ENCODE data around the gene WDR45B.
"Not testable (repeated sequence)": the region's sequence is repeated elsewhere in the genome, so short reads cannot be mapped to it uniquely, and the experiment has no call there.

The WDR45B gene

DNA sequence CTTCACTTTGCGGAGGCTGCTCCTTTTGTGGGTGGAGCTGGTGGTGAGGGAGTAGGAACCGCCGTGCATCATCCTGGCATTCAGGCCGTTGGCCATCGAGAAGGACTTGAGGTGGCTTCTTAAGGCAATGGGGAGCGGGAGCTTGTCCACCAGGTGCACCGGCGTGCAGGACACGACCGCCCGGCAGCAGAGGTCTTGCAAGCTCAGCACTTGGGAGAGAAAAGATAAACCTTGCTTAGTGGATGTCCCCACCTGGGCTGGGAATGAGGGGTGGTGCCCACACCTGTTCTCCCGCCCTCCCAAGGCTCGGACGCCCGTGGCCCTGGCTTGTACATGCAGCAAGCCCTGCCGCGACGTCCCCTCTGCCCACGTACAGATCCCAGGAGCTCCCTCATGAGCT lies 9.7 kb upstream of the WDR45B start:
- DNase-seq (ENCODE audit: low read depth in 2 of 2), result no peak

DNA sequence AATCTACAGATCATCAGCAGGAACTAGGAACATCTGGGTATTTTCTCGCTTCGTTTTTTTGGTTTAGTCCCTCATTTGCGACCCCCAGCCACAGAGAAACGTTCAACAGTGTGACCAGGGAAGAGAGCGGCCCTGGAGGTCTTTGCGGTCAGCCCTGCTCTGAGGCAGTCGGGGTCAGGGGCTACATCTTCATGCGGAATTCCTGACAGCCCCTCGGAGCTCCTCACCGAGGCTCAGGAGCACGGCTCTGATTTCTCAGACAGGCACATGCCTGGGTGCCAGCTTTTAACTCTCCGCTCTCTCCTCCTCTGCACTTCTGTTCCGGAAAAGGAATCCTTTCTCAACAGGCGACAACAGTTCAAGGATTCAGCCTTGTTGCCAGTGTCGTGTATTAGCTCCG lies 8.0 kb upstream of the WDR45B start:
- DNase-seq (ENCODE audit: low read depth in 2 of 2), result no peak

- DNase-seq (ENCODE audit: low read depth in 2 of 2), result no peak
Observed at GRCh38 chr17:82655523-82655922, 7.3 kb upstream of the WDR45B start.

DNA sequence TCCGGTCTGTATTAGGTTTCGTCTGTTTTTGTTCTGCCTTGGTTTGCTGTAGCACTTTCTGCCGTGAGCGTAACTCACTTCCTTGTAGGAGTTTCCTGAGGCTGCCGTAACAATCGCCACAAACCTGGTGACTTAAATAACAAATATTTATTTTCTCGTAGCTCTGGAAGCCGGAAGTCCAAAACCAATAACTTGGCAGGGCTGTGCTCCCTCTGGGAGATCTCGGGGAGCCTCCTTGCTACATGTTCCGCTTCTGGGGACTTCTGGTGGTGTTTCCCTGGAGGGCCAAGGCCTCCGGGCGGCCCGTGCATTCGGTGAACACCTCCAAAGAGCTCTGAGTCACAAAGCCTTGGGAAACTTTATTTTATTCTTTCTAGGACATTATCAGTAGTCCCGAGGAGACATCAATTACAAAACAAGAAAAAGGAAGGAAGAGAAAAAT lies 6.8 kb upstream of the WDR45B start:
- no peak for DNase-seq (ENCODE audit: low read depth in 2 of 2)

DNA sequence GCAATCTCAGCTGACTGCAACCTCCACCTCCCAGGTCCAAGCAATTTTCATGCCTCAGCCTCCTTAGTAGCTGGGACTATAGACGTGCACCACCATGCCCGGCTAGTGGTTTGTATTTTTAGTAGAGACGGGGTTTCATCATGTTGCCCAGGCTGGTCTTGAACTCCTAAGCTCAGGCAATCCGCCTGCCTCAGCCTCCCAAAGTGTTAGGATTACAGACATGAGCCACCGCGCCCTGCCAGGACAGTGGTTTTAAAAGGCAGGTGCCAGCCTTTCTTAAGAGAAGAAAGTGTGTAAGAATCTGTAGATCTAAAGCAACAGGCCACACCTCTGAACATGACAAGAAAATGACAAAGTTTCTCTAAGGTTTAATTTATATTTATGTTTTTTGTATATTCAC lies 6.4 kb upstream of the WDR45B start:
- DNase-seq (ENCODE audit: low read depth in 2 of 2), result not testable (repeated sequence)

GRCh38 chr17:82653651-82654528 lies 5.6 kb upstream of the WDR45B start:
- no peak for DNase-seq (ENCODE audit: low read depth in 2 of 2)

GRCh38 chr17:82650723-82651122 lies 2.5 kb upstream of the WDR45B start:
- no peak for DNase-seq (ENCODE audit: low read depth in 2 of 2)

- no peak for DNase-seq (ENCODE audit: low read depth in 2 of 2)
Observed at GRCh38 chr17:82649501-82650261, 1.4 kb upstream of the WDR45B start.

DNA sequence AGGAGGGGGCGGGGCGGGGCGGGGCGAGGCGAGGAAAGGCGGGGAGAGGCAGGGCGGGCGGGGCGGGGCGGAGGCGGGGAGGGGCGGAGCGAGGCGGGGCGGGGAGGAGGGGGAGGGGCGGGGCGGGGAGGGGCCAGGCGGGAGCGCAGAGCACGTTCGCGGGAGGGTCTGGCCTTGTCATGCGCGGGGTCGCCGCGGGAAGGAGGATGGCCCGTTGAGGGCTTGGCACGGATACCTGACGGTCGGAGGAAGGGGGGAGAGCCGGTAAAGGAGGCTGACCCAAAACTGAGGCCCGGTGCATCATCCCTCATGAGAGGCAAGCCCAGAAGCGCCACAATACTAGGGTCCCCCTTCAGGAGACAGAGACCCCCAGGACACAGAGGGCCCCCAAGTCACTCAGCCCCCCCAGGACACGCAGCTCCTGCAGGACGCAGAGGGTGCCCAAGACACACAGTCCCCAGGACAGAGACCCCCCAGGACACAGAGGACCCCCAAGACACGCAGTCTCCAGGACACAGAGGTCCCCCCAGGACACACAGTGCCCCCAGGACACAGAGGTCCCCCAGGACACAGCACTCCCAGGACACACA lies 593 bp upstream of the WDR45B start:
- peak in 1 of 2 experiments; percentile 4 for DNase-seq (ENCODE audit: low read depth in 2 of 2)

- no peak for DNase-seq (ENCODE audit: low read depth in 2 of 2)
Observed at GRCh38 chr17:82647593-82648164, 565 bp downstream of the WDR45B start.

DNA sequence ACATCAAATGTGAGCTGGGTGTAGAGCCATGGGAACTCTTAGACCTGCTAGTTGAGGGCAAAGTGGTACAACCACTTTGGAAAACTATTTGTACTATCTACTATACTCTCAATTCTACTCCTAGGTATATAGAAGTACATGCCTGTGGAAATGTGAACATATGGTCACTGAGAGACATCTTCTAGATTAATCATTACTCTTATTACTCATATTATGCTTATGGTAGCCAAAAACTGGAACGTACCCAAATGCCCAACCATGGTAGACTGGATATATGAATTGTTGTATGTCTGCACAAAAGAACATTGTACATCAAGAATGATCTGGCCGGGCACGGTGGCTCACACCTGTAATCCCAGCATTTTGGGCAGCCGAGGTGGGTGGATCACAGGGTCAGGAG lies 2.7 kb downstream of the WDR45B start:
- no peak for DNase-seq (ENCODE audit: low read depth in 2 of 2)

DNA sequence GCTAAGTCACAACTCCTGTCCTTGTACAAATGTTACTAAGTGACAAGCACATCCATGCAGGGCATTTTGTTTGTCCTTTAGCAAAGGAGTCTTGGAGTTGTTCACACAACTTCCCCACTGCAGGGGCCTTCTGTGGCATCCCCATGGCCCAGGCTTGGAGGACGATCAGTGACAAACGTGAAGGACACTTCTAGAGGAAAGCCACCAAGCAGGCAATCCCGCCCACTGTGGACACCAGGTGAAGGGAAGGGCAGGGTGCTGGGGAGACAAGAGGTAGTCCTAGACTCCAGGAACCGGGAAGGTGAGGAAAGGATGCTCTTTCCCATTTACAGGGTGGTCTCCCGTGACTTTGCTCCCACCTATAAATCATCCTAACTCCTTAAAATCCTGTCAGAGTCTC lies 4.1 kb downstream of the WDR45B start:
- DNase-seq (ENCODE audit: low read depth in 2 of 2), result no peak

DNA sequence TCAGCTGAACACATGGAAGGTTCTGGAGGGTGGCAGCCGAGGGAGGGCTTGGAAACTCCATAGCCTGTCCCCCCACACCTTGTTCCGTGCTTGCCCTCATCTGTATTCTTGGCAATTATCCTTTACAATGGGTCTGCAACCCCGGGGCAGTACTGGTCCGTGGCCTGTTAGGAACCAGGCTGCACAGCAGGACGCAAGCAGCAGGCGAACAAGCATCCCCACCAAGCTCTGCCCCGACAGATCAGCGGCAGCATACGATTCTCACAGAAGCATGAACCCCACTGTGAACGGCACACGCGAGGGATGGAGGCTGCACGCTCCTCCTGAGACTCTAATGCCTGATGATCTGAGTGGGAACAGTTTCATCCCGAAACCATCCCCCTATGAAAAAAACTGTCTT lies 6.2 kb downstream of the WDR45B start:
- no peak for DNase-seq (ENCODE audit: low read depth in 2 of 2)

DNA sequence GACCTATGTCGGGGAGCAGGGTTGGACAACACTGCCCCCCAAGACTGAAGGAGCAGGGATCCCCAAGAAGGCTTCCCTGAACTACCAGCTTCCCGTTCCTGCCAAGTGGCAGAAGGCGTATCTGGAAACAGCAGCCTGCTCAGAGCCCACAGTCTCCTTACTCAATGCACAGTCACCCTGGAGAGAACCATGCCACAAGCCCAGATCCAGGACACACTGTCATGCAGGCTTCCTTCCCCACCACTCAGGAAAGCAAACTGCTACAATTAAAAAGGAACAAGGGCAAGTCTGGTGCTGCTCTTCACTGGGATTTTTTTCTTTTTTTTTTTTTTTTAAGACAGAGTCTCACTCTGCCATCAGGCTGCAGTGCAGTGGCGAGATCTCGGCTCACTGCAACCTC lies 8.2 kb downstream of the WDR45B start:
- no peak for DNase-seq (ENCODE audit: low read depth in 2 of 2)

GRCh38 chr17:82639628-82640027 lies 8.6 kb downstream of the WDR45B start:
- no peak for DNase-seq (ENCODE audit: low read depth in 2 of 2)

GRCh38 chr17:82638183-82638773 lies 10.0 kb downstream of the WDR45B start:
- no peak for DNase-seq (ENCODE audit: low read depth in 2 of 2)

GRCh38 chr17:82636626-82637598 lies 11.3 kb downstream of the WDR45B start:
- DNase-seq (ENCODE audit: low read depth in 2 of 2), result no peak

DNA sequence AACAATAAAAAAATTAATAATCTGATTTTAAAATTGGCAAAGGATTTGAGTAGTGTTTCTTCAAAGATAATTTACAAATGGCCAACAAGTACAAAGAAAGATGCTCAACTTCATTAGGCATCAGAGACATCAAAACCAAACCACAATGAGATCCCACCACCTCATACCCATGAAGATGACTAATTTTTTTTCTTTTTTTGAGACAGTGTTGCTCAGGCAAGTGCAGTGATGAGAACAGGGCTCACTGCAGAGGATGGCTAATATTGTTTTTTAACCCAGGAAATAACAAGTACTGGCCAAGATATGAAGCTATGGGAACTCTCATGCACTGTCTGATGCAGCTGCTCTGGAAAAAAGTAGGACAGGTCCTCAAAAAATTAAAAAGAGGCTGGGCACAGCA lies 14.9 kb downstream of the WDR45B start:
- DNase-seq (ENCODE audit: low read depth in 2 of 2), result no peak

- no peak for DNase-seq (ENCODE audit: low read depth in 2 of 2)
Observed at GRCh38 chr17:82632451-82632850, 15.8 kb downstream of the WDR45B start.

DNA sequence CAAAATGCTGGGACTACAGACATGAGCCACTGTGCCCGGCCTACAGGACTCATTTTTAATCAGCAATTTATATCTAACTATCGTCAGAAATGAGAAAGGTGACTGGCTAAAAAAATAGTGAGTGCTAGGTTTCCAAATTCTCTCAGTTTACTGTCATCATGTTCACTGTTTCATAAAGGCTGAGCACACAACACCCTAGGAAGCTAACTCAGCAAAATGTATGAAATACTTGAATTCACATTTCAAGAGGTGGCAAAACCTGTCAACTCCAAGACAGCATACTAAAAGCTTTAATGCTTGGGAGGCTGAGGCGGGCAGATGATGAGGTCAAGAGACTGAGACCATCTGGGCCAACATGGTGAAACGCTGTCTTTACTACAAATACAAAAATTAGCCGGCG lies 16.7 kb downstream of the WDR45B start:
- DNase-seq (ENCODE audit: low read depth in 2 of 2), result no peak

DNA sequence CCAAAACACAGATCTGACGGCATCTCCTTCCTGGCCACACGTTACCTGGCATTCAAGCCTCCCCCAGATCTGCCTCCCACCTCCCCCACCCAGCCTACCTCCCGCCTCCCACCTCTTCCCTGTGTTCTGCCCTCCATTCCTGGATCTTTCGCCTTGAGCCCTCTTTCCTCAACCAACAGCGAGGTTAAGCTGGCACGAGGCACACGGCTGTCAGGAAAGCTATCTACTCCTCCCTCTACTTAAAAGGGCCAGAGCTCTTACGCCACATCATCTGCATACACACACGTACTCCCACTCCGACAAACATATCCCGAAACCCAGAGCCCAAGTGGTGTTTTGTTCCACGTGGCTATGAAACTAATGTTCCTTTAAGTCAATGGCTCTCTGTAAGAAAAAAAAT lies 18.0 kb downstream of the WDR45B start:
- no peak for DNase-seq (ENCODE audit: low read depth in 2 of 2)

Data from fibroblast of skin of left biceps (primary cell).